IPS-NIHi7 (cell line): ENCODE measurements around the gene XKR8.
"Not testable (repeated sequence)": the region's sequence is repeated elsewhere in the genome, so short reads cannot be mapped to it uniquely, and the experiment has no call there.

Experiments used
- DNase-seq: peaks from one replicate; pipeline ENCODE4 v3.0.0; 2012; ENCODE audit warnings: mixed read lengths; ENCODE audit errors: extremely low spot score

The XKR8 gene

DNA sequence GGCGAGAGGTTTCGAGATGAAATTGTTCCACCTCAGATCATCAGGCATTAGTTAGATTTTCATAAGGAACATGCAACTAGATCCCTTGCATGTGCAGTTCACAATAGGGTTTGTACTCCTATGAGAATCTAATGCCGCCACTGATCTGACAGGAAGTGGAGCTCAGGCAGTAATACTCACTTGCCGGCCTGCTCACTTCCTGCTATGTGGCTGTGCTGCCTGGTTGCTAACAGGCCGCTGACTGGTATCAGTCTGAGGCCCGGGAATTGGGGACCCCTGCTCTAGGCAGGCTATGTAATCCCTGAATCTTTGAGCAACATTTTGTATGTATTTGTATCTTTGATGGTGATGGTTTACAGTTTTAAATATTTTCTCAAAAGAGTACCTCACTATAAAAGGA is 32.5 kb downstream of the XKR8 start:
- DNase-seq, result no peak

DNA sequence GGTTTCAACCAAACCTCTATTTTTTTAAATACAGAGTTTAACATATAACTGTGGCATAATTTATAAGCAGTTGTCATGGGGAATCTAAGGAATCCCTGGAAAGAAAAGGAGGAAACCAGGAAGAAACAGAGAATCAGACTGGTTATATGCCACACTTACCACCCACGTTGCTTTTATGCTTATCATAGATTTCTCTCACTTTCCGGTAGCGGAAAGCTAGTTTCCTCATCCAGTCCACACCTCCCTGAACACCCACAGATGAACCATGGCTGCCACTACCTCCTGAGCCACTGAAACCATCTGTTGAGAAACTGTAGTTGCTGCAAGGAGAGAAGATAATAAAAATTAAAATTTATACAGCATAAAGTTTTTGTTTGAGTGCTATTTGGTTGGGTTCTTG is 33.5 kb downstream of the XKR8 start:
- DNase-seq, result no peak

DNA sequence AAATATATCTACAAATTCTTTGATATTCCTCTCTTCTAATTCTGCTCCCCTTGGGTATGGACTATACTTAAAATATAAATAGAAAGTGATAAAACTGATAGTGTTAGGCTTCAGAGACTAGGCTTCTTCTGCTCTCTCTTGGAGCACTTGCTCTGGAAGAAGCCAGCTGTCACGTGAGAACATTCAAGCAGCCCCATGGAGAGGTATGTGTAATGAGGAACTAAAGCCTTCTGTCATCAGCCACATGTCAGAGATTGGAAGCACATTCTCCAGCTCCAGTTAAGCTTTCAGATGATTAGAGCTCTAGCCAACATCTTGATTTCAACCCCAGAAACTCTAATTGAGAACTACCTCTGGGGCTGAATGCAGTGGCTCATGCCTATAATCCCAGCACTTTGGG is 34.3 kb downstream of the XKR8 start:
- no peak for DNase-seq

GRCh38 chr1:27994526-27994925 is 34.8 kb downstream of the XKR8 start:
- DNase-seq, result not testable (repeated sequence)

DNA sequence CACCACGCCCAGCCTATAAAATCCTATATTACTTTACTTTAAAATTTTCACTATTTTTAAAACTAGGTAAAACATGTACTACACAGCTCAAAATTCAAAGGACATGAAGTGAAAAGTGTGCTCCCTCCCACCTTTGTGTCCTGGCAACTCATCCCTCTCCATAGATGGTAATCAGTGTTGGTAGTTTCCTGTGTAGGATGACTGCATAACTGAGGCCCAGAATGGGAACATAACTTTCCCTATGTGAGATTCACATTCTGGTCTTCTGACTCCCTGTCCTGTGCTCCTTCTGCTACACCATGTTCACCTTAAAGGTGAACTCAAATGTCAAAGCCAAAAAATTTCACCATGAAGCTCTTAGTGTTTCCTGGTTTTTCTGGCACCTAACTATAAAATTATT is 39.3 kb downstream of the XKR8 start:
- DNase-seq, result no peak

DNA sequence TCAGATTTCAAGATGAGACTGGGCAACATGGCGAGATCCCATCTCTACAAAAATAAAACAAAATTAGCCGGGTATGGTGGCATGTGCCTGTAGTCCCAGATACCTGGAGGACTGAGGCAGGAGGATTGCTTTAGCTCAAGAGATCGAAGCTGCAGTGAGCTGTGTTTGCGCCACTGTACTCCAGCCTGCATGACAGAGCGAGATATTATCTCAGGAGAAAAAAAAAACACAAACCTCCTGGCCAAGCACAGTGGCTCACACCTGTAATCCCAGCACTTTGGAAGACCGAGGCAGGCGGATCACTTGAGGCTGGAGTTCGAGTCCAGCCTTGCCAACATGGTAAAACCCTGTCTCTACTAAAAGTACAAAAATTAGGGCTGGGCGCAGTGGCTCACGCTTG is 42.8 kb downstream of the XKR8 start:
- no peak for DNase-seq

GRCh38 chr1:28003117-28003516 is 43.3 kb downstream of the XKR8 start:
- DNase-seq, result not testable (repeated sequence)

GRCh38 chr1:28010969-28011368 is 51.2 kb downstream of the XKR8 start:
- DNase-seq, result no peak
